ENCODE measurements around the gene OR10R2.
A peak's percentile ranks its signal among the peaks of the same experiment; 100 is the strongest.
"Not testable (repeated sequence)": the region's sequence is repeated elsewhere in the genome, so short reads cannot be mapped to it uniquely, and the experiment has no call there.

Gene OR10R2, protein sequence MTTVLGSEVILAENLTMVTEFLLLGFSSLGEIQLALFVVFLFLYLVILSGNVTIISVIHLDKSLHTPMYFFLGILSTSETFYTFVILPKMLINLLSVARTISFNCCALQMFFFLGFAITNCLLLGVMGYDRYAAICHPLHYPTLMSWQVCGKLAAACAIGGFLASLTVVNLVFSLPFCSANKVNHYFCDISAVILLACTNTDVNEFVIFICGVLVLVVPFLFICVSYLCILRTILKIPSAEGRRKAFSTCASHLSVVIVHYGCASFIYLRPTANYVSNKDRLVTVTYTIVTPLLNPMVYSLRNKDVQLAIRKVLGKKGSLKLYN

DNA sequence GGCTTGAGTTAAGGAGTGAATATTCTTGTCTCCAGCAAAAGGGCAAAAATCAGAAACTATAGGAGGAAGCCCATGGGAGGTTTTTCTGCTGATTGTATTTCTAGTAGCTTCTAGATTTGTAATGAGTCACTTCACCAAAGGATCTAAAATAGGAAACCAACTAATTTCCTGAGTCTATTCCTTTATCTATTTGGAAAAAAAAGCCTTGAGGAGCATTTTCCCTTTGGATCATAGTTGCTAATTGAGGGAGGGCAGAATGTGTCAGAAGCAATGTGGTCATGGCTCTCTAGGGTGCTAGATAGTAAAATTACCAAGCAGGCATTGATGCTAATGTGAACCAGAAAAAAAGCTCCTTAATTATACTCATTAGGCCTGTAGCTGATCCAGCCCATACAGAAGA, at the start of gene OR10R2:
TSS of gene OR10R2 (plus strand) at position 301 of the 400 bp plus-strand sequence. CDS start 106 bp downstream, outside the sequence.
- in situ Hi-C loops (cut with HindIII; ENCODE audit: low pct_ligation_motif_present, low pct_unique_long_range_greater_than_20kb, low sequenced_read_pairs), result no loop called here
- DNase-seq, result no peak

DNA sequence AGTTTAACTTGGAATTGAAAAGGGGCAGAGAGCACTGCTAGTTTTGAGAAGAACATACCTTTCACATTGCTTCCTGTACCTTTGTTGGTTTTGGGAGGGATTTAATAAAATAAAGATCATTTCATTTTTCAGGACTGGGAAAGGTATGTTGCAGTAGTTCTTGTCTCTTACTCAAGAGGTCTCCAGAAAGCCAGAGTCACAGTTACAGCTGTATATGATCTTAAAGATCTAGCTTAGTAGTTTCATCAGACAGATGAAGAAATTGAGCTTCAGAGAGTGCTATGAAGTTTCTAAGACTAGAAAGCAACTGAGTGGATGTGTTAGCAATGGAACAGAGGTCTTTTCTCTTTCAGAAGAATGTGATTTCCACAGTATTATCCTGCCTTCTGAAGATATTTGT, 47.0 kb upstream of the OR10R2 start:
- in situ Hi-C loops (cut with HindIII; ENCODE audit: low pct_ligation_motif_present, low pct_unique_long_range_greater_than_20kb, low sequenced_read_pairs), result no loop called here
- no peak for DNase-seq

DNA sequence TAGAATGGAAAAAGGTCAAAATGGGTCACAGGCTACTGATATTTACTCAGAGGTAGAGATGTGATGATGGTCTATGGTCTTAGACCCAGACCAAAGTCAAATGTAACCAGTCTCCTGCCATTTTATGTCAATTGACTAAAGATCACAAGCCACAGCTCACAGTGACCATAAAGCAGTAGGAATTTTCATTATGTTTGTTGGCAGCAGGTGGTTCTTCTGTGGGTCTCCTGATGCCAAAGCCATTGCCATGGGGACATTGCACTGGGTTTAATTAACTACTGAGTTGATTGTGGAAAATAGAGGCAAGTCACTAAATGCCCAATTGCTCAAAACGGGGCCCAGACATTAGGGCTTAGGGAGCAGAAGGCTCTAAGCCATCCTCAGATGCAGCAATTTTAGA, 45.9 kb upstream of the OR10R2 start, which contains the start of gene OR10K2:
TSS of gene OR10K2 (minus strand) at position 101 of the 400 bp plus-strand sequence. CDS start 5,371 bp downstream, outside the sequence.
- in situ Hi-C loops (cut with HindIII; ENCODE audit: low pct_ligation_motif_present, low pct_unique_long_range_greater_than_20kb, low sequenced_read_pairs), result no loop called here
- no peak for DNase-seq

DNA sequence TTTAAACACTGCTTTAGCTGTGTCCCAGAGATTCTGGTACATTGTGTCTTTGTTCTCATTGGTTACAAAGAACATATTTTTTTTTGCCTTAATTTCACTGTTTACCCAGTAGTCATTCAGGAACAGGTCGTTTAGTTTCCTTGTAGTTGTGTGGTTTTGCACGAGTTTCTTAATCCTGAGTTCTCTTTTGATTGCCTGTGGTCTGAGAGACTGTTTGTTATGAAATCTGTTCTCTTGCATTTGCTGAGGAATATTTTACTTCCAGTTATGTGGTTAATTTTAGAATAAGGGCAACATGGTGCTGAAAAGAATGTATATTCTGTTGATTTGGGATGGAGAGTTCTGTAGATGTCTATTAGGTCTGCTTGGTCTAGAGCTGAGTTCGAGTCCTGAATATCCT, 41.9 kb upstream of the OR10R2 start:
- in situ Hi-C loops (cut with HindIII; ENCODE audit: low pct_ligation_motif_present, low pct_unique_long_range_greater_than_20kb, low sequenced_read_pairs); DNase-seq: not testable (repeated sequence)

DNA sequence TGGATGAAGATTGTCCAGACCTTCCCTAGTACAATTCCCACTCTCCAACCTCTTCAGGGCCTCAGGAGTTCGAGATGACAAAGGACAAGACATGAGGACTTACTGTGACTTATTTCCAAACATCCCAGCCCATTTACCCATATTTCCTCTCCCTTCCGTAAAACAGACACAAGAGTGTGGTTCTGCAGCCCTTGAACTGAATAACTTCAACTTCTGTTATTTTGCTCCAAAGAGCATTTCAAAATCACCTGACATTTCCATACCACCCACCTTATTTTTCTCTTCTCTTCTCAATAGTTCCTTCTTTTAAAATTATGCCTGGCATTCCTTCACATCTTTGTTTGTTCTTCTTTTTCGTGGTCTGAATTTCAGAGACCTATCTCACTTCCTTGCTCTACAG, 37.3 kb upstream of the OR10R2 start:
- DNase-seq, result no peak
- in situ Hi-C loops (cut with HindIII; ENCODE audit: low pct_ligation_motif_present, low pct_unique_long_range_greater_than_20kb, low sequenced_read_pairs), result no loop called here

DNA sequence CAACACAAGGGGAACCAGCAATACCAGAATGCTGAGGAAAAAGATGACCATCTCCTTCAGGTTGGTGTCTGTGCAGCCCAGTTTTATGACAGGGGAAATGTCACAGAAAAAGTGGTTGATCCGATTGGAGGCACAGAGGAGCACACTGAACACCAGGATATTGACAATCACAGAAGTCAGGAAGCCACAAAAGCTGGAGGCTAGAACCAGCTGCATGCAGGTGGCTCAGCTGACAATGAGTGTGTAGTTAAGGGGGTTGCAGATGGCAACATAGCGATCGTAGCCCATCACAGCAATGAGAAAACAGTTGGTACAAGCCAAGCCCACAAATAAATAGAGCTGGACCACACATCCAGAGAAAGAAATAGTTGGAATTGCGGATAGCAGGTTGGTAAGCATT, 26.6 kb upstream of the OR10R2 start:
- in situ Hi-C loops (cut with HindIII; ENCODE audit: low pct_ligation_motif_present, low pct_unique_long_range_greater_than_20kb, low sequenced_read_pairs), result no loop called here
- no peak for DNase-seq

DNA sequence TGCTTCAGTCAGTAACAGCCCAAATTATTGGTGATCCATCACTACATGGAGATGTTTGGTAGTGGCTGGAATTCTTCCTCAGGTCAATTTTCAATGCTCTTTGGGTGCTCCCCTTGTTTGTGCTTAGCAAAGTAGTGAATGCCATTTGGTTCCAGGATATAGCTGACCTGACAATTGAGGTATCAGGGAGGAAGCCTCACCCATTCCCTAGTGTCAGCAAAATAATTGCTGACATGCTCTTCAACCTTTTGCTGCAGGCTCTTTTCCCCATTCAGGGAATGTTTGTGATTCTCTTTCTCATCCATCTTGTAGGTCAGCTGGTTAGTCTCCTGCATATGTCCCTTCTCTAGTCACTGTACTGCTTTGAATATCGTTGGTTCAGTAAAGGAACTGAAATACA, 17.5 kb upstream of the OR10R2 start:
- no peak for DNase-seq
- in situ Hi-C loops (cut with HindIII; ENCODE audit: low pct_ligation_motif_present, low pct_unique_long_range_greater_than_20kb, low sequenced_read_pairs), result no loop called here

DNA sequence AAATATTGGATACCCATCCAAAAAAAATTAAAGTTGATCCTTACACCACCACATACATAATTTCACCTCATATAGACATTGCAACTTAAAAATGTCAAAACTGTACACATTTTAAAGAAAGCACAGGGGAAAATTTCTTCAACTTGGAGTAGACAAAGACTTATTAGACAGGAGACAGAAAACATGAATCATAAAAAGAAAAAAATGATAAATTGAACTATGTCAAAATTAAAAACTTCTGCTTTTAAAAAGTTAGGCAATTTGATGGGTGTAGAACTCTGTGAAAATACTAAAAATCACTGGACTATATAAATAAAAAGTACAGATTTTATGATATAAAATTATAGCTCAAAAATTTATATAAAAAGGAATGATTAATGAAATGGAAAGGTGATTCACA, 14.8 kb upstream of the OR10R2 start:
- in situ Hi-C loops (cut with HindIII; ENCODE audit: low pct_ligation_motif_present, low pct_unique_long_range_greater_than_20kb, low sequenced_read_pairs), result no loop called here
- no peak for DNase-seq

DNA sequence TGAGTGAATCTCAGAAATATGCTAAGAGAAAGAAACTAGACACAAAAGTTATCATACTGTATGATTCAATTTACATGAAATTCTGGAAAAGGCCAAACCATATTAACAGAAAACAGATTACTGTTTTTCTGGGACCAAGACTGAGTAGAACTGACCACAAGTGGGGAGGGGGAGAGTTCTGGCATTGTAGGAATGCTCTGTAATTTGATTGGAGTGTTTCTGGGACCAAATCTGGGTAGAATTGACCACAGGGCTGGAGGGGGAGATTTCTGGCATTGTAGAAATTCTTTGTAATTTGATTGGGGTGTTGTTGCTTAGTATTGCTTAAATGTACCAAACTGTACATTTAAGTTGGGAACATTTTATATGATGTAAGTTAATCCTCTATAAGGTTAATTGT, 13.8 kb upstream of the OR10R2 start:
- no peak for DNase-seq
- in situ Hi-C loops (cut with HindIII; ENCODE audit: low pct_ligation_motif_present, low pct_unique_long_range_greater_than_20kb, low sequenced_read_pairs), result no loop called here

DNA sequence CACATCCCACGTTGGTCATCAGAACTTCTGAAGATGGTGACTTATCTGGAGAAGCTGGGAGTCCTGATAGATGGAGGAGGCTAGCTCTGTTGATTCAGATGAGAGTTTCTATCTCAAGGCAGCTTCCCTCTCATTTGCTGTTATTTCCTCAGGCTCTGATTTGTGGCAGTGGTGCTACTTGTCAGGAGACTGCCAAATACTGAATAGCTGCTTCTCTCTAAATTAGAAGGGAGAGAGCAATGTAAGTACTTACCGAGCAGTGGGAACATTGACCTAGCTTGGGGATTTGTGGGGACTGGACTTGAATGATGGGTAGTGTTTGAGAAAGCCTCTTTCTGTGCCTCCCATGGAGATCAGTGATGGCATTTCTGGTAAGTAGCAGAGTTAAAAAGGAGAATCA, 10.5 kb upstream of the OR10R2 start, which contains the start of gene OR10K1:
TSS of gene OR10K1 (plus strand) at position 301 of the 400 bp plus-strand sequence. CDS start 3,728 bp downstream, outside the sequence.
- in situ Hi-C loops (cut with HindIII; ENCODE audit: low pct_ligation_motif_present, low pct_unique_long_range_greater_than_20kb, low sequenced_read_pairs), result no loop called here
- no peak for DNase-seq

DNA sequence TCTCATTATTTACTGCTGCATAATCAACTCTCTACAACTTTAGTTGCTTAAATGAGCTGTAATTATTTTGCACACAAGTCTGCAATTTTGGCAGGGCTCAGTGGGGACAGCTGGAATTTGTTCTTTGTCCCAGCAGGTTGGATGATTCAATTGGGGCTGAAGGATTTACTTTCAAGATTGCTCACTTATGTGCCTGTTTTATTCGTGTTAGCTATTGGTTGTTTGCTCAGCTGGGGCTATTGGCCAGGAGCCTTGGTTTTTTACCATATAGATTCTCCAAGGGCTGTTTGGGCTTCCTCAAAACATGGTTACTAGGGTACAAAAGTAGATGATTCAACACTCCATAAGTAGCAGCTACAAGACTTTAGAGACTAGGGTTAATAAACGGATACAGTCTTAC, 13.4 kb downstream of the OR10R2 start:
- in situ Hi-C loops (cut with HindIII; ENCODE audit: low pct_ligation_motif_present, low pct_unique_long_range_greater_than_20kb, low sequenced_read_pairs), result no loop called here
- no peak for DNase-seq

DNA sequence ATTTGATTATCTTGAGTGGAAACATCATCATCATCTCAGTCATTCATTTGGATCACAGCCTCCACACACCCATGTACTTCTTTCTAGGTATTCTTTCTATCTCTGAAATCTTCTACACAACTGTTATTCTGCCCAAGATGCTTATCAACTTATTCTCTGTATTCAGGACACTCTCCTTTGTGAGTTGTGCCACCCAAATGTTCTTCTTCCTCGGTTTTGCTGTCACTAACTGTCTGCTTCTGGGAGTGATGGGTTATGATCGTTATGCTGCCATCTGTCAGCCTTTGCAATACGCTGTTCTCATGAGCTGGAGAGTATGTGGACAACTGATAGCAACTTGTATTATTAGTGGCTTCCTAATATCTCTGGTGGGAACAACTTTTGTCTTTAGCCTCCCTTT, 19.3 kb downstream of the OR10R2 start:
- DNase-seq, result no peak
- in situ Hi-C loops (cut with HindIII; ENCODE audit: low pct_ligation_motif_present, low pct_unique_long_range_greater_than_20kb, low sequenced_read_pairs), result no loop called here

DNA sequence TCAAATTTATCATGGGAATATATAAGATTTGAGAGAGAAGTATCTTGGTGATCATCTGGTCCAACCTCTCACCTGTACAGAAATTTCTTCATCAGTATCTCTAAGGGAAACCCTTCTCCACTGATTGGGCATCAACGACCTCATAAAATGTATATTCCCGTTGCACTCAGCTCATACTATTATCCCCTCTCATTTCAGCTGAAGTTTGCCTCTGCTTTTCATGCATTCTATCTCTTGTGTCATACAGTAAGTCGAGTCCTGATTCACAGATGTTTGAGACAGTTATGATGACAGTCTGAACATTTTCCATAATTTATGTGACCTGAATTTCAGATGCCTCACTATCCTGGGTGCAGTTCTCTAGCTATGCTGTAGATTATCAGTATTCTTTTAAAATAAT, 21.0 kb downstream of the OR10R2 start:
- no peak for DNase-seq
- in situ Hi-C loops (cut with HindIII; ENCODE audit: low pct_ligation_motif_present, low pct_unique_long_range_greater_than_20kb, low sequenced_read_pairs), result no loop called here

DNA sequence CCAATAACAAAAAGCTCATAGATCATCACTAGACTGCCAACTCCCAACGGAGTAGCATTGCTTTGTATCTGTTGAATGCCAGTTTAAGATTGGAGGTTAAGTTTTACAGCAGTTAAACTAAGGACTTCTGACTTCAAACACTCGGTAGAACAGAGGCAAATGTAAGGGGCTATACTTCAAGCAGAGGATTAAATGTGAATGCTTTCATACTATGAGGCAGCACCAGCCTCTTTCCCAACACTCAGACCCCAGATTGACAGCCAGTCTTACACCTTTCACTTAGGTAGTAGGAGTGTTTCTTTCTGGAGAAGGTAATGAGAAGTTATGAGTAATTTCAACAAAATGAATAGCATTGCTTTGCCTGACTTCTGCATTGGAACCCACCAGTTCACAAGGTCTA, 22.8 kb downstream of the OR10R2 start:
- no peak for DNase-seq
- in situ Hi-C loops (cut with HindIII; ENCODE audit: low pct_ligation_motif_present, low pct_unique_long_range_greater_than_20kb, low sequenced_read_pairs), result no loop called here

DNA sequence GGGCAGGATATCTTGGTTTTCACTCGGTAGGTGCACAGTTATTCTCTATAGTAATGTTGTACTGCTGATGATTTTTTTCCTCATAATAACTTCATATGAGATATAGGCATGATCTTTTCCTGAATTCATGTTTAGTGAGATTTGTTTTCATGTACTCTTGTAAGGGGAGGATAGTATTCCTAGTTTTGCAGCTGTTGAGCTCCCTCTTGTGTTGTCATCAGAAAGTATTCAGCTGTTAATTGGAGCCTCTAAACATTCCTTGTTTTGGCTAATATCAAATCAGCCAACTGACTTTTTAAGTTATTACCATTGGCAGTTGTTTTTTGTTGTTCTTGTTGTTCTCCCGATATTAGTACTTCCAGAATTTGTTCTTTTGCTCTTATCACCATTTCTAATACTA, 24.4 kb downstream of the OR10R2 start:
- in situ Hi-C loops (cut with HindIII; ENCODE audit: low pct_ligation_motif_present, low pct_unique_long_range_greater_than_20kb, low sequenced_read_pairs), result no loop called here
- DNase-seq, result peak; percentile 36

DNA sequence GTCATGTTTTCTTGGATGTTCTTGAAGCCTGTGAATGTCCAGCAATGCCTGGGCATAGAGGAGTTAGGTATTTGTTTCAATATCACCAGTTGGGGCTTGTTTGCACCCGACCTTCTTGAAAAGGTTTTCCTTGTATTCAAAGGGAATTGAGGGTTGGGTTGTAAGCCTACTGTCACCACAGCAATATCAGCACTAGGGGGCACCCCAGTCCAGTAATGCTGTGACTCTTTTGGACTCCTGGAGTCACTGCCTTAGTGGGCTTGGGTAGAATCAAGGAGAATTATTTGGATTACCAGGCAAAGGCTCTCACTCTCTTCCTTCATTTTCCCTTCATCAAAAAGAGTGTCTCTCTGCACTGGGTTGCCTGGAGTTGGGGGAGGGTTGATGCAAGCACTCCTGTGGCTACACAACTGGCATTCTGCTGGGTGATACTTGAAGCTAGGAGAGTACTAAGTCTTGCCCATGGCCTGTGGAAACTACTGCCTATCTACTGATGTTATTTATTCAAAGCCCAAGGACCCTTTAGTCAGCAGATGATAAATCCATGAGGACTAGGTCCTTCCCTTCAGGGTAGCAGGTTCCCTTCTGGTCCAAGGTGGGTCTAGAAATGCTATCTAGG, 34.5 kb downstream of the OR10R2 start:
- DNase-seq, result peak; percentile 60
- in situ Hi-C loops (cut with HindIII; ENCODE audit: low pct_ligation_motif_present, low pct_unique_long_range_greater_than_20kb, low sequenced_read_pairs), result no loop called here

DNA sequence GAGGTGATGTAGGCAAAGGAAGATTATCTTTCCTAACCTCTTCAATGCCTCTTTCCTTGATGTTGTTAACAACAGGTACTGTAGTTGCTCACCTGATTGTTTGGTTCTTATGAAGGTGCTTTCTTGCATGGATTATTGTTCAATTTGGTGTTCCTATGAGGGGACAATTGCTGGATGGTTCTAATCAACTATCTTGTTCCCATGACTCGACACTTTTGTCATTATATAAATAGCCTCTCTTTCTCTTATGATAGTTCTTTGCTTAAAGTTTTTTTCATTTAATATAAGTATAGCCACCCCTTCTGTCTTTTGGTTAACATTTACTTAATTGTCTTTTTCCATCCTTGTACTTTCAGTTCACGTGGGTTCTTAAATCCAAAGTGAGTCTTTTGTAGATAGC, 35.5 kb downstream of the OR10R2 start:
- DNase-seq, result no peak
- in situ Hi-C loops (cut with HindIII; ENCODE audit: low pct_ligation_motif_present, low pct_unique_long_range_greater_than_20kb, low sequenced_read_pairs), result no loop called here

DNA sequence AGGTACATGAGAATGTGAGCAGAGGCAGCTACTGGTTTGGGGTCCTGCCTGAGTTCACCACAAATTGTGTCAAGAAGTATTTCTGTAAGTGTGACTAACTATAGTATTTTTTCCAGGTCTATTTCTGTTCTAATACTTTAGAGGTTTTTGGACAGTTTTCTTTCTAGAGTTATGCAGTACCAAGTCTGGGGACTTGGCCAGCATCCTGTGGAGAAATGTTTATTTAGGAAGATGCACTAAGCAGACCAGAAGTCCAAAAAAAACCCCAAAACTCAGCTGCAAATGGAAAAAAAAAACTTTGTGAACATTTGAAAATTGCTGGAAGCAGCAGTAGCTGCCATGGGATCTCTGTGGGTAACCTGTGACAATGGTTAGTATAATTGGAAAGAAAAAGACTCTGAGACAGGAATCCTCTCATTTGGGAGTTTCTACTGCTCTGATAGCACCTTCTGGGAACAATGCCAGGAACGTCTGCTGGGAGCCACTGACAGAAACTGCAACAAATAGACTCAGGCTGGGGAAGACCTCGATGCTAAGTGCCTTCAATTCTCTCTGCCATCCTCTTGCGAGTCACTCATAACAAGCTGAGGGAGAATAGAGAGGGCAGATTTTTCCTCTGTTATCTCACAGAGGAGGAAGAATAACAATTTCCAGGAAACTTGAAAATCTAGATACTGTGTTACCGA, 37.6 kb downstream of the OR10R2 start:
- DNase-seq, result no peak
- in situ Hi-C loops (cut with HindIII; ENCODE audit: low pct_ligation_motif_present, low pct_unique_long_range_greater_than_20kb, low sequenced_read_pairs), result no loop called here

DNA sequence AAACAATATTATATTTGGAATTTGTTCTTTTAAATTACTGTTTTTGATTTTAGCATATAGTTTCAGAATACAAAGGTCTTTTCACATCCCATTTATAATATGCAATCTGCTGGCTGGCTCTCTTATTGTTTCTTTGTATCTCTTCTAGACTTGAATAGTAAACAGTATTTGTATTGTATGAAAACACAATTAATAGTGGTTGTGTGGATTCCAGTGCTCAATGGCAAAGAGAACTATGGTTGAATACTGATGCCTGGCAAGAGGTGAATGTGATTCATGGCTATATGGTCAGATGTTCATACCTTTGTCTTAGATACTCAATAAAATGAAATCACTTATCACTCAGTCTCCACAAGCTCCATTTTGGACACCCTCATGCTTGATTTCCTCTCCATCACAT, 44.9 kb downstream of the OR10R2 start:
- in situ Hi-C loops (cut with HindIII; ENCODE audit: low pct_ligation_motif_present, low pct_unique_long_range_greater_than_20kb, low sequenced_read_pairs), result no loop called here
- DNase-seq, result no peak

DNA sequence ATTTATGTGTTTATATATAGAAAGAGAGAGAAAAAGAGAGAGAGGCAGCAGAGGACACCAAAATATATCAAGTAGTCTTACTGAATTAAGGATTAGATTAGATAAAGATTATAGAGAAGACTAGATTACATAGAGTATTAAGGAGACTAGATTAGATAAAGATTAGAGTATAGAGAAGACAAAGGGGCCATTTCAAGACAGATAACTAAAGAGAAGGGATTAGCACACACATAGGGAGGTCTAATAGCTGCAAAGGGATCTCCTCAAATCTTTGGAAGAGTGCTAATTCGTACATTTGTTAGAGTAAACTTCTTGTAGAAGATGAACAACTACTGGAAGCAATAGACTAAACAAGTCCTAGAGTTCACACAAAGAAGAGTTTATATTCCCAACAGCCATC, 48.0 kb downstream of the OR10R2 start:
- in situ Hi-C loops (cut with HindIII; ENCODE audit: low pct_ligation_motif_present, low pct_unique_long_range_greater_than_20kb, low sequenced_read_pairs), result no loop called here
- DNase-seq, result no peak
